ENCODE results near the gene CAPS2. TPM values are rescaled to one million over a fixed set of nuclear protein-coding genes. Genes with fewer than 3 reads are reported as not detected.

The CAPS2 gene
- total RNA-seq (2021): 4.2 to 6.3 TPM (median 5.1 TPM) in 3 replicates
- percentile 43 among the genes with signal in this experiment for Bru-seq, nascent RNA
- long read RNA-seq, experiment 1, partial matches to known transcripts: 2 of 17 reads
- long read RNA-seq, experiment 1, other reads (novel, unspliced or antisense): 12 of 17 reads
- long read RNA-seq, experiment 2, partial matches to known transcripts: 0 of 3 reads
- long read RNA-seq, experiment 2, other reads (novel, unspliced or antisense): 3 of 3 reads
- long read RNA-seq, experiment 3, partial matches to known transcripts: 1 of 6 reads
- long read RNA-seq, experiment 3, other reads (novel, unspliced or antisense): 4 of 6 reads

- no peaks in the 10 kb centered on the region for H3K27me3 Mint-ChIP-seq (ENCODE audit: low read depth)
- H3K4me3 Mint-ChIP-seq: peak within 1 kb of the TSS; percentile 92
- no peaks in the 10 kb centered on the region for H3K9me3 Mint-ChIP-seq
- no peaks in the 10 kb centered on the region for H3K36me3 Mint-ChIP-seq
- ChIA-PET CTCF (interaction anchor here (0.9 to 1.3 kb wide), 4 partner anchors 61 to 155 kb away, joined by 3 to 8 read pairs (median 4); partner anchors contain the start of gene GLIPR1L2), POLR2A (interaction anchor here (0.5 kb wide), 1 partner anchor 37 kb away, joined by 5 read pairs; no protein-coding TSS in a partner anchor)
- peak; percentile 83 for ATAC-seq
- peaks cover 12% of the 10 kb centered on the region for H3K4me1 Mint-ChIP-seq
- H3K27ac Mint-ChIP-seq: peak within 1 kb of the TSS; percentile 92
- DNase-seq (ENCODE audit: low spot score): peak; percentile 84
- no peak for TF ChIP-seq ARID4B (CRISPR knock-in tag; IDR thresholded peaks at IDR 0.05; ENCODE audit: borderline replicate concordance)
- no peak for TF ChIP-seq ATF2 (CRISPR knock-in tag; IDR thresholded peaks at IDR 0.05; ENCODE audit: borderline replicate concordance, low read depth)
- no peak for TF ChIP-seq NR1H2 (CRISPR knock-in tag; IDR thresholded peaks at IDR 0.05)
- TF ChIP-seq IRF1 (CRISPR knock-in tag; IDR thresholded peaks at IDR 0.05): no peak
- TF ChIP-seq, protein P1, sequence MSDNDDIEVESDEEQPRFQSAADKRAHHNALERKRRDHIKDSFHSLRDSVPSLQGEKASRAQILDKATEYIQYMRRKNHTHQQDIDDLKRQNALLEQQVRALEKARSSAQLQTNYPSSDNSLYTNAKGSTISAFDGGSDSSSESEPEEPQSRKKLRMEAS (CRISPR knock-in tag; IDR thresholded peaks at IDR 0.05): no peak
- no peak for TF ChIP-seq ZSCAN18 (CRISPR knock-in tag; IDR thresholded peaks at IDR 0.05)
- TF ChIP-seq FOXK1 (CRISPR knock-in tag; IDR thresholded peaks at IDR 0.05): no peak; the same call in 1 of the 2 replicates
- no peak for TF ChIP-seq RELA (CRISPR knock-in tag; IDR thresholded peaks at IDR 0.05; ENCODE audit: borderline replicate concordance)
- peak; percentile 54; the same call in 1 of the 2 replicates for TF ChIP-seq GABPB1 (CRISPR knock-in tag; IDR thresholded peaks at IDR 0.05)
- no peak for TF ChIP-seq SP1 (CRISPR knock-in tag; conservative IDR thresholded peaks at IDR 0.05)
- no peak for TF ChIP-seq GTF2I (CRISPR knock-in tag; conservative IDR thresholded peaks at IDR 0.05)
- no peak for TF ChIP-seq ATF3 (CRISPR knock-in tag; conservative IDR thresholded peaks at IDR 0.05)
- no peak for TF ChIP-seq TCF7 (CRISPR knock-in tag; IDR thresholded peaks at IDR 0.05; ENCODE audit: low read depth)
- TF ChIP-seq JUN (CRISPR knock-in tag; IDR thresholded peaks at IDR 0.05): no peak
- no peak for TF ChIP-seq MXD4 (CRISPR knock-in tag; IDR thresholded peaks at IDR 0.05; ENCODE audit: borderline replicate concordance)
- TF ChIP-seq PRRX2 (CRISPR knock-in tag; IDR thresholded peaks at IDR 0.05): no peak
- TF ChIP-seq, protein P2, sequence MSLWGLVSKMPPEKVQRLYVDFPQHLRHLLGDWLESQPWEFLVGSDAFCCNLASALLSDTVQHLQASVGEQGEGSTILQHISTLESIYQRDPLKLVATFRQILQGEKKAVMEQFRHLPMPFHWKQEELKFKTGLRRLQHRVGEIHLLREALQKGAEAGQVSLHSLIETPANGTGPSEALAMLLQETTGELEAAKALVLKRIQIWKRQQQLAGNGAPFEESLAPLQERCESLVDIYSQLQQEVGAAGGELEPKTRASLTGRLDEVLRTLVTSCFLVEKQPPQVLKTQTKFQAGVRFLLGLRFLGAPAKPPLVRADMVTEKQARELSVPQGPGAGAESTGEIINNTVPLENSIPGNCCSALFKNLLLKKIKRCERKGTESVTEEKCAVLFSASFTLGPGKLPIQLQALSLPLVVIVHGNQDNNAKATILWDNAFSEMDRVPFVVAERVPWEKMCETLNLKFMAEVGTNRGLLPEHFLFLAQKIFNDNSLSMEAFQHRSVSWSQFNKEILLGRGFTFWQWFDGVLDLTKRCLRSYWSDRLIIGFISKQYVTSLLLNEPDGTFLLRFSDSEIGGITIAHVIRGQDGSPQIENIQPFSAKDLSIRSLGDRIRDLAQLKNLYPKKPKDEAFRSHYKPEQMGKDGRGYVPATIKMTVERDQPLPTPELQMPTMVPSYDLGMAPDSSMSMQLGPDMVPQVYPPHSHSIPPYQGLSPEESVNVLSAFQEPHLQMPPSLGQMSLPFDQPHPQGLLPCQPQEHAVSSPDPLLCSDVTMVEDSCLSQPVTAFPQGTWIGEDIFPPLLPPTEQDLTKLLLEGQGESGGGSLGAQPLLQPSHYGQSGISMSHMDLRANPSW (CRISPR knock-in tag; conservative IDR thresholded peaks at IDR 0.05; ENCODE audit: low read depth): no peak
- TF ChIP-seq CREM (CRISPR knock-in tag; IDR thresholded peaks at IDR 0.05): peak; percentile 74; the same call in 1 of the 2 replicates
- no peak for TF ChIP-seq PREB (CRISPR knock-in tag; IDR thresholded peaks at IDR 0.05; ENCODE audit: borderline replicate concordance)
- no peak for TF ChIP-seq CREB1 (CRISPR knock-in tag; IDR thresholded peaks at IDR 0.05)
- TF ChIP-seq NFE2L1 (CRISPR knock-in tag; IDR thresholded peaks at IDR 0.05): no peak
- no peak for TF ChIP-seq ATF1 (CRISPR knock-in tag; IDR thresholded peaks at IDR 0.05)
- no peak for TF ChIP-seq ELF4 (CRISPR knock-in tag; IDR thresholded peaks at IDR 0.05; ENCODE audit: low read depth)
Measured at GRCh38 chr12:75329918-75330826, at the start of gene CAPS2. TSS of gene CAPS2 (minus strand) at chr12:75330324. CDS start at chr12:75326498, 3,826 bp downstream.

Data from WTC11 (cell line).